ENCODE measurements around the gene GP1BA.
A peak's percentile ranks its signal among the peaks of the same experiment; 100 is the strongest.
"Not testable (repeated sequence)": the region's sequence is repeated elsewhere in the genome, so short reads cannot be mapped to it uniquely, and the experiment has no call there.

The GP1BA gene

DNA sequence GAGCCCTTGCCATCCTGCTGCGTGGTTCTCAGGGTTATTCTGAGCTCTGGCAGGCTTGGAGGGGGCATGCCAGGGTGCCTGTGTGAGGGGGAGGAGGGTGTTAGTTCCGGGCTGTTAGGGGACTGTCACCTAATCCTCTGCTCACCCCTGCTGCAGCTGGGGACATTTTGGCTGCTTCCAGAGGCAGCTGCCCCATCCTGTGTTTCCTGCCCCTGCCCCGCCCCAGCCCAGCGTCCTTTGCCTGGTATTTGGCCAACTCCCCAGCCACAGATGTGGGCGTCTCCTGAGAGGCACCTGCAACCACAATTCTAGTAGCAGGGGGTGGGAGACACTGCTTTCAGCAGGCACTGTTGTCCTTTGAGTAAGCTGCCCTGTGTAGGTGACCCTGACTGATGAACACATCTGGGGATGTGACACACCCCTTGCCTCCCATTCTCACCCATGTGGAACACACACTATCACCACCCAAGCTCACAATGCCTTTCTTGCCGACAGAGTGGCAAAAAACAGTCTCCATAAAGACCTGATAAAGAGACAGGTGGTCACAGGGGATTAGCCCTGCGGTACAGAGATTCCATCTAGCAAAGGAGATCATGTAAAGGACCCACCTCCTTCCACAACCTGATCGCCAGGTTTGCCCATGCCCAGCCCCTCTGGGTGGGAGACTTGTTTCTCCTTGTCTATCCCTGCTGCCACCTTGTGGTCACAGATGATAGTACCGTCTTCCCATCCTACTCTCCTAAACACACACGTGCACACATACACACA, 28.8 kb upstream of the GP1BA start, which contains the start of gene CHRNE:
Gene CHRNE (minus strand): TSS at position 48 of the 768 bp plus-strand sequence. CDS start 35 bp downstream, at position 13.
- no peak within 1 kb of the TSS for H2BK15ac ChIP-seq (replicated peaks; ENCODE audit: low read depth)
- H2BK5ac ChIP-seq (ENCODE audit: low read length): no peak within 1 kb of the TSS
- H3K4ac ChIP-seq (ENCODE audit: low read depth, low read length): no peak within 1 kb of the TSS
- no peak within 1 kb of the TSS for H3K4me3 ChIP-seq (ENCODE audit: low read length)
- peaks cover under 1% of the 10 kb centered on the region for H3K4me1 ChIP-seq (ENCODE audit: control insufficient read depth, low read depth, low read length)
- no CpG with 5 or more reads among the region's 10 CpGs for WGBS (ENCODE audit: extremely low coverage, insufficient coverage, low lambda C conversion rate)
- H3K27me3 ChIP-seq (ENCODE audit: insufficient read depth, low read length, poor library complexity): no peaks in the 10 kb centered on the region
- DNase-seq: peak; percentile 92
- no peak within 1 kb of the TSS for H3K9ac ChIP-seq (ENCODE audit: low read length)
- no peak within 1 kb of the TSS for H4K8ac ChIP-seq (ENCODE audit: low read depth, low read length)
- H3K79me1 ChIP-seq (ENCODE audit: low read length): no peaks in the 10 kb centered on the region
- H3K27ac ChIP-seq (ENCODE audit: low read depth, low read length): no peak within 1 kb of the TSS
- H4K5ac ChIP-seq (ENCODE audit: low read length): no peak within 1 kb of the TSS
- H3K56ac ChIP-seq (ENCODE audit: low read length): no peak within 1 kb of the TSS
- H3K4me2 ChIP-seq (ENCODE audit: low read length): no peak within 1 kb of the TSS
- H3K36me3 ChIP-seq (ENCODE audit: control insufficient read depth, insufficient read depth, low read length): no peaks in the 10 kb centered on the region
- no peak within 1 kb of the TSS for H3K23ac ChIP-seq (ENCODE audit: low read length)
- H2BK120ac ChIP-seq (ENCODE audit: low read depth, low read length): no peak within 1 kb of the TSS
- H3K18ac ChIP-seq (ENCODE audit: low read length): no peak within 1 kb of the TSS
- H3K79me2 ChIP-seq (ENCODE audit: control insufficient read depth, insufficient read depth, low read length): no peaks in the 10 kb centered on the region
- peak within 1 kb of the TSS; percentile 30 for H2AK5ac ChIP-seq (ENCODE audit: low read length)

DNA sequence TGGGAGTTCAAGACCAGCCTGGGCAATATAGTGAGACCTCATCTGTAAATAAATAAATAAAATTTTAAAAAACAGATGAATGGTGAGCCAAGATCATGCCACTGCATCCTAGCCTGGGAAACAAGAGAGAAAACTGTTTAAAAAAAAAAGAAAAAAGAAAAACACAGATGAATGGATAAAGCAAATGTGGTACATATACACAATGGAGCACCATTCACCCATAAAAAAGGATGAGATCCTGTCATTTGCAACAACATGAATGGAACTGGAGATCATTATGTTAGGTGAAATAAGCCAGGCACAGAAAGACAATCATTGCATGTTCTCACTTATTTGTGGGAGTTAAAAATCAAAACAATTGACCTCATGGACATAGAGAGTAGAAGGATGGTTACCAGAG, 25.4 kb upstream of the GP1BA start:
- H3K27ac ChIP-seq (ENCODE audit: low read depth, low read length); H3K9ac ChIP-seq (ENCODE audit: low read length); H3K36me3 ChIP-seq (ENCODE audit: control insufficient read depth, insufficient read depth, low read length); H4K5ac ChIP-seq (ENCODE audit: low read length); H2BK120ac ChIP-seq (ENCODE audit: low read depth, low read length); H3K4ac ChIP-seq (ENCODE audit: low read depth, low read length); H3K18ac ChIP-seq (ENCODE audit: low read length); H3K4me3 ChIP-seq (ENCODE audit: low read length); H3K23ac ChIP-seq (ENCODE audit: low read length); H3K4me2 ChIP-seq (ENCODE audit: low read length); H2BK15ac ChIP-seq (replicated peaks; ENCODE audit: low read depth); H2AK5ac ChIP-seq (ENCODE audit: low read length); H2BK5ac ChIP-seq (ENCODE audit: low read length); H4K8ac ChIP-seq (ENCODE audit: low read depth, low read length); H3K56ac ChIP-seq (ENCODE audit: low read length); H3K79me1 ChIP-seq (ENCODE audit: low read length); H3K4me1 ChIP-seq (ENCODE audit: control insufficient read depth, low read depth, low read length); H3K79me2 ChIP-seq (ENCODE audit: control insufficient read depth, insufficient read depth, low read length); DNase-seq; H3K27me3 ChIP-seq (ENCODE audit: insufficient read depth, low read length, poor library complexity): not testable (repeated sequence)

DNA sequence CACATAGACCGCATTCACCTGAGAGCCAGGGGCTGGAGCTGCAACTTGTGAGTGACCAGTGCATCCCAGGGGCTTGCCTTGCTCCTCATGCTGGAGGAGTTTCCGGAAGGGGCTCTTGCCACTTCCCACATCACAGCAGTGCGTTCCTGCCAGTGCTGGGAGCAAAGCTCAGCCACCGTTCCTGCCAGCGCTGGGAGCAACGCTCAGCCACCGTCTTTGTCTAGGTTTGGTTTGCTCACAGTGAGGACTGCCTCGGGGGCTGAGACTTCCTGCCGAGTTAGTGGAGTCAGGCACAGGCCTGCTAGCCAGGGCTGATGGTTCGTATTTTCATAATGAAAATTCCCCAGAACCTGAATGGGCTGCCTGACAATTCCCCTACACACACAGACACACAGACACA, 23.8 kb upstream of the GP1BA start:
- H3K79me2 ChIP-seq (ENCODE audit: control insufficient read depth, insufficient read depth, low read length): no peaks in the 10 kb centered on the region
- H3K18ac ChIP-seq (ENCODE audit: low read length): no peak overlapping the region
- H3K79me1 ChIP-seq (ENCODE audit: low read length): no peaks in the 10 kb centered on the region
- H2BK5ac ChIP-seq (ENCODE audit: low read length): no peak overlapping the region
- peak overlapping the region; percentile 34 for H3K27ac ChIP-seq (ENCODE audit: low read depth, low read length)
- no CpG with 5 or more reads among the region's 10 CpGs for WGBS (ENCODE audit: extremely low coverage, insufficient coverage, low lambda C conversion rate)
- peak overlapping the region; percentile 53 for H3K9ac ChIP-seq (ENCODE audit: low read length)
- H3K36me3 ChIP-seq (ENCODE audit: control insufficient read depth, insufficient read depth, low read length): no peaks in the 10 kb centered on the region
- peak overlapping the region; percentile 84 for H3K56ac ChIP-seq (ENCODE audit: low read length)
- no peak overlapping the region for H2BK120ac ChIP-seq (ENCODE audit: low read depth, low read length)
- H3K4me3 ChIP-seq (ENCODE audit: low read length): no peak overlapping the region
- H2AK5ac ChIP-seq (ENCODE audit: low read length): no peak overlapping the region
- H3K23ac ChIP-seq (ENCODE audit: low read length): no peak overlapping the region
- H3K27me3 ChIP-seq (ENCODE audit: insufficient read depth, low read length, poor library complexity): no peaks in the 10 kb centered on the region
- H3K4ac ChIP-seq (ENCODE audit: low read depth, low read length): peak overlapping the region; percentile 81
- no peak overlapping the region for H4K8ac ChIP-seq (ENCODE audit: low read depth, low read length)
- H2BK15ac ChIP-seq (replicated peaks; ENCODE audit: low read depth): no peak overlapping the region
- no peak overlapping the region for H3K4me2 ChIP-seq (ENCODE audit: low read length)
- H4K5ac ChIP-seq (ENCODE audit: low read length): no peak overlapping the region
- H3K4me1 ChIP-seq (ENCODE audit: control insufficient read depth, low read depth, low read length): peaks cover 4% of the 10 kb centered on the region
- DNase-seq: peak; percentile 90

DNA sequence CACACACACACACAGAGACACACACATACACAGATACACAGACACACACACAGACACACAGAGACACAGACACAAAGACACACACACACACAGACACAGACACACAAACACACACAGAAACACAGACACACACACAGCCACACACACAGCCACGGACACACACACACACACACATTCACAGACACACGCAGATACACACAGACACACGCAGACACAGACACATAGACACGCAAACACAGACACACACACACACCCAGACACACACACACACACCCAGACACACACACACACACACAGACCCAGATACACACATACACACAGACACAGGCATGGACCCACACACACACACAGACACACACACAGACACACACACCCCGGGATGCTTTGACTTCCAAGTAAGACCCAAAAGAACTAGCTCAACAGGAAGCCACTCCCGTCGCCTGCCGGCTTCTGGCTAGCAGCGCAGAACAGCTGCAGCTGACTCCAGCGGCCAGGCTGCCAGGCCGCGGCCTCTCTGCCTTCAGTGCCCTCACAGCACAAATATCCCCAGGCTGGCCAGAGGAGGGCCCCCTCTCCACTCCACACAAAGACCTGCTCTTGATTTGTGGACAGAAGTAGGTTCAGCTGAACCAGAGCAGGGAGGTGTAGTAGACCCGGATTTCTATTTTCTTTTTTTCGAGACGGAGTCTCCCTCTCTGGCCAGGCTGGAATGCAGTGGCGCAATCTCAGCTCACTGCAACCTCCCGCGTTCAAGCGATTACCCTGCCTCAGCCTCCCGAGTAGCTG, 23.2 kb upstream of the GP1BA start:
- Histone ChIP-seq H2AK5ac (ENCODE audit: low read length) (no peak overlapping the region), H3K36me3 (ENCODE audit: control insufficient read depth, insufficient read depth, low read length) (no peaks in the 10 kb centered on the region), H2BK120ac (ENCODE audit: low read depth, low read length) (no peak overlapping the region), H3K18ac (ENCODE audit: low read length) (no peak overlapping the region), H3K79me2 (ENCODE audit: control insufficient read depth, insufficient read depth, low read length) (no peaks in the 10 kb centered on the region), H3K4me2 (ENCODE audit: low read length) (no peak overlapping the region), H3K4me1 (ENCODE audit: control insufficient read depth, low read depth, low read length) (peaks cover 4% of the 10 kb centered on the region), H3K27ac (ENCODE audit: low read depth, low read length) (peak overlapping the region; percentile 34), H3K23ac (ENCODE audit: low read length) (no peak overlapping the region), H3K27me3 (ENCODE audit: insufficient read depth, low read length, poor library complexity) (no peaks in the 10 kb centered on the region), H4K8ac (ENCODE audit: low read depth, low read length) (no peak overlapping the region), H2BK15ac (replicated peaks; ENCODE audit: low read depth) (no peak overlapping the region), H2BK5ac (ENCODE audit: low read length) (peak overlapping the region; percentile 30), H3K56ac (ENCODE audit: low read length) (peak overlapping the region; percentile 84), H3K4me3 (ENCODE audit: low read length) (no peak overlapping the region), H4K5ac (ENCODE audit: low read length) (no peak overlapping the region), H3K4ac (ENCODE audit: low read depth, low read length) (peak overlapping the region; percentile 81), H3K79me1 (ENCODE audit: low read length) (no peaks in the 10 kb centered on the region), H3K9ac (ENCODE audit: low read length) (peak overlapping the region; percentile 53)
- WGBS (ENCODE audit: extremely low coverage, insufficient coverage, low lambda C conversion rate): no CpG with 5 or more reads among the region's 20 CpGs
- peak; percentile 98 for DNase-seq

DNA sequence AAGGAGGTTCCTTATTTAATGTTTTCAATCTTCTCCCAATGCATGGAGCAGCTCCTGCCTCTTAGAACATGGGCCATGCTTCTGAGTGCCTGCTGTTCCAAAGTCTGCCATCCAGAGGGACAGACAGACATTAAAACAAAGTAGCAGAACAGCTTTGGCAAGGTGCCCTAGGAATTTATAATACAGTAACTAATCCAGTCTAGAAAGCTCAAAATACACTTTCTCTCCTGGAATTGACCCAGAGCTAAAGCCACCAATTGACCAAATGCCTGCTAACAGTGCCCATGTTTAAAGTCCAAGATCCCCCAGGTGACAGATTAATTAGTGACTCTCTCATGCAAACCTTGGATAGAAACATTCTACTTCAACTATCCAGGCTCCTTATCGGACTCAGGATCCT, 18.1 kb upstream of the GP1BA start:
- no peak overlapping the region for H2AK5ac ChIP-seq (ENCODE audit: low read length)
- H3K4me2 ChIP-seq (ENCODE audit: low read length): no peak overlapping the region
- H3K4ac ChIP-seq (ENCODE audit: low read depth, low read length): no peak overlapping the region
- no peaks in the 10 kb centered on the region for H3K4me1 ChIP-seq (ENCODE audit: control insufficient read depth, low read depth, low read length)
- no peak overlapping the region for H2BK5ac ChIP-seq (ENCODE audit: low read length)
- no peak overlapping the region for H4K8ac ChIP-seq (ENCODE audit: low read depth, low read length)
- H3K56ac ChIP-seq (ENCODE audit: low read length): no peak overlapping the region
- H3K27me3 ChIP-seq (ENCODE audit: insufficient read depth, low read length, poor library complexity): no peaks in the 10 kb centered on the region
- no peak overlapping the region for H3K18ac ChIP-seq (ENCODE audit: low read length)
- no peak overlapping the region for H3K4me3 ChIP-seq (ENCODE audit: low read length)
- H2BK15ac ChIP-seq (replicated peaks; ENCODE audit: low read depth): no peak overlapping the region
- H3K9ac ChIP-seq (ENCODE audit: low read length): no peak overlapping the region
- no peak overlapping the region for H3K27ac ChIP-seq (ENCODE audit: low read depth, low read length)
- H4K5ac ChIP-seq (ENCODE audit: low read length): no peak overlapping the region
- H3K23ac ChIP-seq (ENCODE audit: low read length): no peak overlapping the region
- H3K79me2 ChIP-seq (ENCODE audit: control insufficient read depth, insufficient read depth, low read length): no peaks in the 10 kb centered on the region
- no peaks in the 10 kb centered on the region for H3K79me1 ChIP-seq (ENCODE audit: low read length)
- DNase-seq: no peak
- H2BK120ac ChIP-seq (ENCODE audit: low read depth, low read length): no peak overlapping the region
- WGBS (ENCODE audit: extremely low coverage, insufficient coverage, low lambda C conversion rate): no CpG with 5 or more reads among the region's 1 CpG
- no peaks in the 10 kb centered on the region for H3K36me3 ChIP-seq (ENCODE audit: control insufficient read depth, insufficient read depth, low read length)
